ENCODE measurements around the gene CD274.
A peak's percentile ranks its signal among the peaks of the same experiment; 100 is the strongest.
"Not testable (repeated sequence)": the region's sequence is repeated elsewhere in the genome, so short reads cannot be mapped to it uniquely, and the experiment has no call there.

Gene CD274

GRCh38 chr9:5450359-5451091, at the start of gene CD274:
TSS of gene CD274 (plus strand) at chr9:5450542. CDS start at chr9:5456114, 5,572 bp downstream.
- peak; percentile 85 for DNase-seq

DNA sequence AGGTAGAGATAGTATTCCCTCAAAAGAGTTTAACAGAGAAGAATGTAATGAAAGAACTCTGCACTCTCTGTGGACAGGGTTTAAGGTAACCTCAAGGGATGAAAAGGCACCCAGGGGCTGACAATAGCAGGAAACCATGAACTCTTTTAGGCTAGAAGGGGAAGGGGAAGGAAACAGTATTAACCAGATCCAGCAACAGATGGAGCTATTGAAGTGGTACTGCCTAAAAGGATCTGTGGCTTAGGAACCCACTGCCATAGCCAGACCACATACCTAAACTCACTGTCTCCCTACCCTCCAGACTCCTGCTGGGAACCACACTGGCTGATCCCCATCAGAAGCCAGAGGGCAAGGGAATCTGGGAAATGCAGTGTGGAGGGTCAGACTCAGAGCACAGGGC, 48.1 kb upstream of the CD274 start:
- no peak for DNase-seq

GRCh38 chr9:5408596-5408995, 41.7 kb upstream of the CD274 start:
- no peak for DNase-seq

DNA sequence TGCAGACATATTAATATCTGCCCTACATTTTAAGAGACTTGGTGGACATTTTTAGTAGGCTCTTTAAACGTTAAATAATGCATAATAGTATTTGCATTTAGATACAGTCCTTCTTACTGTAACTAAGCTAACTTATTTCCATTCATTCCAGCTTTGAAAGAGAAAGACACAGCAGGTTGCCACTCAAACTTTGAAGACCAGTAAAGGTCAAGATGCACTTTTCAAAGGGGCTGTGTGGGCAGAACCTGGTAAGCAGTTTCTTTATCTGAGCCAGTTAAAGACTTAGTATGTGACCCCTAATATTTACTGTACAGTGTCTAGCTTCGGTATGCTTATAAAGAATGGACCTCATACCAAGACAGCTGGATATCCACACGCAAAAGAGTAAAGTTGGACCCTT, 33.4 kb upstream of the CD274 start:
- no peak for DNase-seq

DNA sequence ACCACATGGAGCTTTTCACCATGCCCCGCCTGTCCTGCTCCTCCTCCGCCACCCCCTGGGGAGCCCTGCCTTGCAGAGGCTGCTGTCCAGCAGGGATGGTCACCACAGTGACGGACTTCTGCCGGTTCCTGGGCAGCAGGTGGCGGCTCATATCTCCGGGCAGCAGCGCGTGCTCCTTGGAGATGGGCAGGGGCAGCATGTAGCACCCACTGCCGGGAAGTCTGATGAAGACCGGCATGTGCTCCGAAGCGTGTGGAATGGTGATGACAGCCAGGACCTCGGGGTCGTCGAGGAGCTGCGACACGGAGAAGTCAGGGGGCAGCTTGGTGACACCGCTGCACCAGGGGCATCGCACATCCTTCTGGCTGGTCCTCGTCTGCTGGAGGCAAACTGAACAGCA, 31.9 kb upstream of the CD274 start:
- DNase-seq: no peak

- no peak for DNase-seq
Measured at GRCh38 chr9:5419987-5420386, 30.4 kb upstream of the CD274 start.

- DNase-seq: no peak
Measured at GRCh38 chr9:5421163-5421562, 29.2 kb upstream of the CD274 start.

GRCh38 chr9:5422276-5422675, 28.1 kb upstream of the CD274 start:
- no peak for DNase-seq

GRCh38 chr9:5425006-5425628, 25.2 kb upstream of the CD274 start:
- no peak for DNase-seq

- no peak for DNase-seq
Measured at GRCh38 chr9:5427005-5427404, 23.3 kb upstream of the CD274 start.

GRCh38 chr9:5428172-5428571, 22.2 kb upstream of the CD274 start:
- no peak for DNase-seq

- DNase-seq: no peak
Measured at GRCh38 chr9:5428794-5429528, 21.4 kb upstream of the CD274 start.

- no peak for DNase-seq
Measured at GRCh38 chr9:5429873-5430564, 20.3 kb upstream of the CD274 start.

DNA sequence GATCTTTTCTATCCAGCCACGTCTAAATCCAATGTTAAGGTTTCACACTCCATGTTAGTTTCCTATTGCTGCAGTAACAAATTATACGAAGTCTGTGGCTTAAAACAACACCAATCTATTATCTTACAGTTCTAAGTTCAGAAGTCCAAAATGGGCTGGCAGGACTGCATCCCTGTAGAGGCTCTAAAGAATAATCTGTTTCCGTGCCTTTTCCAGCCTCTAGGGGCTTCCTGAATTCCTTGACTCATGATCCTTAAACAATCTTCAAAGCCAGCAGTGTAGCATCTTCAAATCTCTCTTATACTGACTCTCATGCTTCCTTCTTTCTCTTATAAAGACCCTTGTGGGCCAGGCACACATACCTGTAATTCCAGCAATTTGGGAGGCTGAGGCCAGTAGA, 19.4 kb upstream of the CD274 start:
- no peak for DNase-seq

DNA sequence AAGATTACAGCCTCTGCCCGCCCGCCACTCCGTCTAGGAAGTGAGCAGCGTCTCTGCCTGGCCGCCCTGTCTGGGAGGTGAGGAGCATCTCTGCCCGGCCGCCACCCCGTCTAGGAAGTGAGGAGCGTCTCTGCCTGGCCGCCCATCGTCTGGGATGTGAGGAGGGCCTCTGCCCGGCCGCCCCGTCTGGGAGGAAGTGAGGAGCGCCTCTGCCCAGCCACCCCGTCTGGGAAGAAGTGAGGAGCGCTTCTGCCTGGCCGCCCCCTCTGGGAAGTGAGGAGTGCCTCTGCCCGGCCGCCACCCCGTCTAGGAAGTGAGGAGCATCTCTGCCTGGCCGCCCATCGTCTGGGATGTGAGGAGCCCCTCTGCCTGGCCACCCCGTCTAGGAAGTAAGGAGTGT, 17.5 kb upstream of the CD274 start:
- not testable (repeated sequence) for DNase-seq

- DNase-seq: not testable (repeated sequence)
Measured at GRCh38 chr9:5433328-5433727, 17.0 kb upstream of the CD274 start.

DNA sequence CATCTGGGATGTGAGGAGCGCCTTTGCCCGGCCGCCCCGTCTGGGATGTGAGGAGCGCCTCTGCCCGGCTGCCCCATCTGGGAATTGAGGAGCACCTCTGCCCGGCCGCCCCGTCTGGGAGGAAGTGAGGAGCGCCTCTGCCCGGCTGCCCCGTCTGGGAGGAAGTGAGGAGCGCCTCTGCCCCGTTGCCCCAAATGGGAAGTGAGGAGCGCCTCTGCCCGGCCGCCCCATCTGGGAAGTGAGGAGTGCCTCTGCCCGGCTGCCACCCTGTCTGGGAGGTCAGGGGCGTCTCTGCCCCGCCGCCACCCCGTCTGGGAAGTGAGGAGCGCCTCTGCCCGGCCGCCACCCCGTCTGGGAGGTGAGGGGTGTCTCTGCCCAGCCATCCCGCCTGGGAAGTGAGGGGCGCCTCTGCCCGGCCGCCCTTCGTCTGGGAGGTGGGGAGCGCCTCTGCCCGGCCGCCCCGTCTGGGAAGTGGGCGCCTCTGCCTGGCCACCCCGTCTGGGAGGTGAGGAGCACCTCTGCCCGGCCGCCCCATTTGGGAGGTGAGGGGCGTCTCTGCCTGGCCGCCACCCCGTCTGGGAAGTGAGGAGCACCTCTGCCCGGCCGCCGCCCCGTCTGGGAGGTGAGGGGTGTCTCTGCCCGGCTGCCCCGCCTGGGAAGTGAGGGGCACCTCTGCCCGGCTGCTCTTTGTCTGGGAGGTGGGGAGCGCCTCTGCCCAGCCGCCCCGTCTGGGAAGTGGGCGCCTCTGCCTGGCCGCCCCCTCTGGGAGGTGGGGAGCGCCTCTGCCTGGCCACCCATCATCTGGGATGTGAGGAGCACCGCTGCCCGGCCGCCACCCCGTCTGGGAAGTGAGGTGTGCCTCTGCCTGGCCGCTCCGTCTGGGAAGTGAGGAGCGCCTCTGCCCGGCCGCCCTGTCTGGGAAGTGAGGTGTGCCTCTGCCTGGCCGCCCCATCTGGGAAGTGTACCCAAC, 16.2 kb upstream of the CD274 start:
- DNase-seq: not testable (repeated sequence)

GRCh38 chr9:5435912-5436311, 14.4 kb upstream of the CD274 start:
- no peak for DNase-seq

DNA sequence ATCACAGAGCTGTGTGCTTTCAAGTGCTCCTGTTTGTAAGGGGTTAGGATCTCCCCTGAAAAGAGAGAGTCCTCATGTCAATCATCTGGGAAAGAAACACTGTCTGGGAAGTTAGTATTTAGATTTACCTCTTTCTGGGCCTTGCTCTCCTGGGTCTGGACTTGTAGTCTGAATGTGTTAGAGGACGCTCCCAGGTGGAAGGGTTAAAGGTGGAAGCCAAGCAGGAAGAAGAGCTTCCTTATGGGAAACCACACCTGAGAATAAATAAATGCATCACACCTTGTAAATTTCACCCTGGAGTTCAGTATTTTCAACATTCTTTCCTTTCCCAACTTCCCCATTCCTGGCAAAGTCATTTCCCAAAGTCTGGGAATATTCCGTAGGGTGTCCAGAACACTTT, 13.9 kb upstream of the CD274 start:
- no peak for DNase-seq

- DNase-seq: peak; percentile 92
Measured at GRCh38 chr9:5437254-5438216, 12.8 kb upstream of the CD274 start, which contains the start of gene PLGRKT. TSS of gene PLGRKT (minus strand) at chr9:5437925. CDS start at chr9:5431977, 5,948 bp downstream.
